ENCODE data around the gene TDP2.

DNA sequence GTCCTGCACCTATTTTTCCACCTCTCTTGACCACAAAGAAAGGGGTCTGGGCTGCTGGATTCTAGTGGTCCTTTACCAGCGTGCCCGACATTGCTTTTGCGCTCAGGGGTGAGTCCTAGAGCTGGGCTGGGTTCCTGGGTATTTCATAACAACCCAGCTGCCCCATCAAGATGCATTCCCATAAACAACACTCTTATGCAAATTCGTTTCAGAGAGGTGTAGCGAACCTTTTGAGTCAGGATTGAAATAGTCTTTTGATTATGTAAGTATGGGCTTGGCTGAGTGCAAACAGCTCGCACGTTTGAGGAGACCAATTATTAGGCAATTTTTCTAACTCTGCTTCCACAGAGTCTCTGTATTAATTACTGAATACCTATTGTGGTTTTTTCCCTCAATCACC is 13.9 kb upstream of the TDP2 start:
- TF ChIP-seq ZNF274 (IDR thresholded peaks at IDR 0.05; ENCODE audit: low read depth, low read length) (no peak), YY1 (IDR thresholded peaks at IDR 0.05; ENCODE audit: insufficient read depth, insufficient read length) (no peak), SUZ12 (IDR thresholded peaks at IDR 0.05; ENCODE audit: extremely low read depth, insufficient read depth, insufficient read length) (no peak)
